Measurements from ENCODE around the gene ARID3A.

Gene ARID3A

GRCh38 chr19:931860-932647, 6.2 kb downstream of the ARID3A start:
- DNase-seq = no peak

- peak; percentile 40 for DNase-seq
Observed at GRCh38 chr19:932648-933552, 7.1 kb downstream of the ARID3A start.

GRCh38 chr19:933553-933882, 7.7 kb downstream of the ARID3A start:
- DNase-seq = no peak

- no peak for DNase-seq
Observed at GRCh38 chr19:934197-934840, 8.5 kb downstream of the ARID3A start.

DNA sequence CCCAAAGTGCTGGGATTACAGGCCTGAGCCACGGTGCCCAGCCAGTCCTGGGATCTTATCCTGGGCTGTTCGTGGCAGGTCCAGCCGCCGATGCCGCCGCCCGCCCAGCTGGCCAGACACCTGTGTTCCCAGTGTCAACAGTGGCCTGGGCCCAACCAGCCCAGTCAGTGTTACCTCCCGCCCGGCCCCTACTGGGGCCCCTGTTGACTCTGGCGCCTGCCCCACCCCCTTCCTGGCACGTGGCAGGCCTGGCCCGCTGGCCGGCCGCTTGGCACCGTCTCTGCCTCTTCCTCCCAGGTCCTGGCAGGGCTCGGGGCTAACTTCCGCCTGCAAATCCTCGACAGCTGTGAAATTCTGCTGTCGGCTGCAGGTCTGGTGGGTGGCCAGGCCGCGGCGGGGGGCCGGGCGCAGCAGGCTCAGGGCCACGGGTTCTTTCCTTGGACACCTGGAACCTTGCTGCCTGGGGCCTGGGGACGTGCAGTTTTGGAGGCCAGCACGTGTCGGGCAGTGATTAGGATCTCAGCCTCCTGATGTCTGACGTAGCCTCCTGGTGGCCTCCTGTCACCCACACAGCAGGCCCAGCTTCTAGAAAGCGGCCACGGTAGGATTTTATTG, 9.1 kb downstream of the ARID3A start:
- DNase-seq = no peak

DNA sequence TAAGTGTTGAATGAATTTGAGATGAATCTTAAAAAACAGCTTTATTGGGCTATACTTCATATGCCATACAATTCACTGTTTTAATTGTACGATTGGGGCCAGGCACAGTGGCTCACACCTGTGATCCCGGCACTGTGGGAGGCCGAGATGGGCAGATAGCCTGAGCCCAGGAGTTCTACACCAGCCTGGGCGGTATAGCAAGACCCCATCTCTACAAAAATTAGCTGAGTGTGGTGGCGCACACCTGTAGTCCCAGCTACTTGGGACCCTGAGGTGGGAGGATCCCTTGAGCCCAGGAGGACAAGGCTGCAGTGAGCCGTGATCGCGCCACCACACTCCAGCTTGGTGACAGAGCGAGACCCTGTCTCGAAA, 10.3 kb downstream of the ARID3A start:
- no peak for DNase-seq

- peak; percentile 54 for DNase-seq
Observed at GRCh38 chr19:937259-937694, 11.4 kb downstream of the ARID3A start.

- DNase-seq = no peak
Observed at GRCh38 chr19:938233-938923, 12.5 kb downstream of the ARID3A start.

- DNase-seq = no peak
Observed at GRCh38 chr19:939439-939838, 13.6 kb downstream of the ARID3A start.

DNA sequence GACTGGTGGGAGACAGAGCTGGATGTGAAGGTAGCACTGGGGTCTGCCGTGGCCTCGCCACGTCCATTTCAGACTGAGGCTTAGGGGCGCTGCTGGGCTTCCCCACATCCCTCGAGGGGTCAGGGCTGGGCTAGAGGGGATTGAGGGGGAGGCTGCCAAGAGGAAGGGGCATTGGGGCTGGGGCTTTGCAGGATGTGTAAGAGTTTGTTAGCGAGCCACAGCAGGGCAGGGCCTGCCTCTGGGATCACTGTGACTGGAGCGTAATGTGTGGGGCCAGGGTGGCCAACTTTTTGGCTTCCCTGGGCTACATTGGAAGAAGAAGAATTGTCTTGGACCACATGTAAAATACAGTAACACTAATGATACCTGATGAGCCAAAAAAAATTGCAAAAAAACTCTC, 14.1 kb downstream of the ARID3A start:
- no peak for DNase-seq

- DNase-seq = peak; percentile 78
Observed at GRCh38 chr19:940591-941291, 14.9 kb downstream of the ARID3A start.

DNA sequence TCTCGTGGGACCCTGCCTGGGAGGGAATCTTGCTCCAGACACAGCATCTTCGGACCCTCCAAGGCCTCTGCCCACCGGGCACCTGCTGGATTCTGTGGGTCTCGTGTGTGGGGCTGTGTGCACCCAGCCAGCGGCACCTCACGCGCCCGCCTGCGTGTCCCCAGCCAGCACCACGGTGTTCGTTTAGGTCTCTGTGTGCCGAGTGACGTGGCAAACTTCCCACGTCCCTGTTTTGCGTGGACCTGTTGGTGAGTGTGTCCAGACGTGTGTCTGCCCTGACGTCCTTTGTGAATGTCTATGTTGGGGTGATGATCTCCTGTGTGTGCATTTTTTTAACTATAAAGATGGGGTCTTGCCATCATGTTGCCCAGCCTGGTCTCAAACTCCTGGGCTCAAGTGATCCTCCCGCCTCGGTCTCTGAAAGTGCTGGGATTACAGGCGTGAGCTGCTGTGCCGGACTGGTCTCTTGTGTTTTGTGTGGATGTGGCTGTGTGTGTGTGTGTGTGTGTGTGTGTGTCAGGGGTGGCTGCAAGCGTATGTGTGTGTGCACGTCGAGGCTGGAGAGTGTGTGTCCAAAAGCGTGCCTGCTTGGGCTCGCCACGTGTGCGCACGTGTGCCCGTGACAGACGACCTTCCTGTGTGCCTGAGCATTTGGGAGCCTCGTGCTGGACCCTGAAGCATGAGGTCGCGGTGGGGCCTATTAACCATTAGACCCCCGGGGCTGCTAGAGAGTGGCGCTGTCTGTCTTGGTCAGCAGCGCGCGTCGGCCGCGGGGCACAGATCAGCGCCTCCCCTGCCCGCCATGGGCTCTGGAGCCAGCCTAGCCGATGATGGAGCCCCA, 15.7 kb downstream of the ARID3A start:
- no peak for DNase-seq

DNA sequence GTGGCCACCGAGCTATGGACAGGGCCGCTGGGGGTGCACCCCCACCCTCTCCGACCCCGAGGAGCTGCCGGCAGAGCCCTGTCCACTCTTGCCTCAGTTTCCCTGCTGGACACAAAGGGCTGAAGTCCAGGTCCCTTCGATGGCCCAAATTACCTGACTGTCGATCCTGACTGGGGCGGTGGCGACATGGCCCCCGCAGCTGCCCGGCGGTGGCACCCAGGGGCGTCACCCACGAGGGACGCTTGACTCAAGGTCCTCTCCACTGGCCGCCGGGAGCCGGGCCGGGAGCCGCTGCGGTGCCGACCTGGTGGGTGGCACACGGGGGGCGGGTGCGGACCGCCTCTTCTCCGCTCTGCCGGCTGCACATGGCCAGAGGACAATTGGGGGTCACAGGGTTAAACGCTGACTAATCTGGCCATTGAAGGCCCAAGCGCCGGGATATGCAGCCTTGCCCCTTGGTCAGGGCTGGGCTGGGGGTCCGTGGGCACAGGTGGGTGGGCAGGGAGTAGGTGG, 16.4 kb downstream of the ARID3A start:
- no peak for DNase-seq

GRCh38 chr19:943551-944170, 17.8 kb downstream of the ARID3A start:
- no peak for DNase-seq

- no peak for DNase-seq
Observed at GRCh38 chr19:944171-944567, 18.3 kb downstream of the ARID3A start.

DNA sequence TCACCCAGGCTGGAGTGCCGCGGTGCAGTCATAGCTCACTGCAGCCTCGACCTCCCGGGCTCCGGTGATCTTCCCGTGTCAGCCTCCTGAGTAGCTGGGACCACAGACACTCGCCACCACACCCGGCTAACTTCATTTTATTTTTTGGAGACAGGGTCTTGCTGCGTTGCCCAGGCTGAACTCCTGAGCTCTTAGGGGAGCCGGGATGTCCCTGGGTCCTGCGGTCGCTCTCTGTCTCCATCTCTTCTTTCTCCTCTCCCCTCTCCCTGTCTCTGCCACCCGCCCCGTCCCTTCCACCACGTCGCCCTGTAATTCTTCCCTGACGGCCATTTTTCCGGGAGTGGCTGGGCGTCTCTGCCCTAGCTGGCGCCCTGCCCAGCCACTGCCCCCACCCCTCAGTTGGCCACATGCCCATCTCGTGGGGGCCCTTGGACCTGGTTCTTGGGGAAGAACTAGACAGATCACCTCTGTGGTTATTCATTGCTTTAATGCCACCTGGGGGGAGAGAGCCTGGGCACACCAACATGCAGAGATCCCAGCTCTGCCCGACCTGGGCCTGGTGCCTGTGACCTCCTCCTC, 18.9 kb downstream of the ARID3A start:
- DNase-seq = no peak

DNA sequence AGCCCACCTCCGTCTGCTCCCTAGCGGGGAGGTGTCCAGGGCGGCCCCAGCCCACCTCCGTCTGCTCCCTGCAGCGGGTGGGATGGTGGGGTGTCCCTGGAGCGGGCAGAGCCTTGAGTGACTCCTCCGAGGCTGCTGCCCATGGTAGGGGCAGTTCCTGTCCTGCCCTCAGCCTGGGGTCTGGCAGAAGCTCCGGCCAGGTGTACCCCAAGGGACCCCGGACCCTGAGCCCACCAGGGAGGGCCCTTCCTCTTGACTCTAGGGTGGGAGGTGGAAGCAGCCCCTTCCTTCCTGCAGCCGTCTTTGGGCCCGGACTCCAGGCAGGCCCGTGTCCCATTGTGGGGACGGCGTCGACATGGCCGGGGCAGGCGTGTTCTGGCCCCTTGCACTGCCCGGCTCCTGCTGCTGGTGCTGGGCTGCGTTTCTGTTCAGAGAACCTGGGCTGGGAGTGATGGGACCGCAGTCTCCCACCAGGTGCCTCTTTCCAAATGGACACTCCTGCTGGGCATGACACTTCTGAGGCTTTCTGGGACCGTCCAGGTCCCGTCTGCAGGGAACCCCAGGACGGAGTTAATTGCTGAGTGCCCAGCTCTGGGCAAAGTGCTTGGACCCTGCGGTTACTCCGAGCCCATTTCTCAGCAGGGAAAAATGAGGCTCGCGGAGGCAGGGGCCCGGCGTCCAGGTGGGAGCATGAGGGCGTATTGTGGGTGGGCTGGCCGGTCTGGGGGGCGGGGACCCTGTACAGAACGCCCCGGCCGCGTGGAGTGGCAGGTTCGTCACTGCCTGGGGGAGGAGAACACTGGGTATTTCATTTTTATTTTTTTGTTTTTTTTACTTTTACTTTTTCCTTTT, 19.8 kb downstream of the ARID3A start:
- DNase-seq = no peak

- no peak for DNase-seq
Observed at GRCh38 chr19:947090-947706, 21.4 kb downstream of the ARID3A start.
